Activated CD8-positive, alpha-beta T cell treated with anti-CD3 and anti-CD28 coated beads for 36 hours (primary cell): ENCODE results near the gene SMG6. TPM values are rescaled to one million over a fixed set of nuclear protein-coding genes. Genes with fewer than 3 reads are reported as not detected.

Experiments
- ATAC-seq: fragments of 200-7000 bp; cut with Tn5 transposase; one replicate; pipeline ENCODE4 v1.10.0; 2021; ENCODE audit warnings: mild to moderate bottlenecking, moderate library complexity
- CTCF ChIA-PET: fragments of 350-600 bp; sonication (Branson Sonifier 250); formaldehyde crosslinking; loops from one replicate; lab custom pipeline; 2021; ENCODE audit warnings: antibody characterized with exemption; lab: Charles Lee
- POLR2A ChIA-PET: fragments of 350-600 bp; sonication (Branson Sonifier 250); formaldehyde crosslinking; loops from one replicate; lab custom pipeline; 2021; ENCODE audit warnings: antibody characterized with exemption; lab: Charles Lee
- DNase-seq: peaks from one replicate; pipeline ENCODE4 v3.0.0-alpha.2; 2020
- H3K27ac Mint-ChIP-seq: one replicate; pipeline ENCODE4 v1.8.0; 2021; ENCODE audit warnings: mild to moderate bottlenecking, mixed read lengths
- H3K27me3 Mint-ChIP-seq: one replicate; pipeline ENCODE4 v1.8.0; 2021; ENCODE audit warnings: mixed read lengths
- H3K36me3 Mint-ChIP-seq: one replicate; pipeline ENCODE4 v1.8.0; 2021; ENCODE audit warnings: low read depth, mixed read lengths
- H3K4me1 Mint-ChIP-seq: one replicate; pipeline ENCODE4 v1.8.0; 2021; ENCODE audit warnings: low read depth, mixed read lengths
- H3K4me3 Mint-ChIP-seq: one replicate; pipeline ENCODE4 v1.8.0; 2021; ENCODE audit warnings: mild to moderate bottlenecking, moderate library complexity, mixed read lengths
- H3K9me3 Mint-ChIP-seq: one replicate; pipeline ENCODE4 v1.8.0; 2021; ENCODE audit warnings: mixed read lengths
- CTCF ChIP-seq: fragments of 200-600 bp; IDR thresholded peaks from one replicate; pipeline ENCODE4 v1.8.0; 2022; ENCODE audit warnings: antibody characterized with exemption, mild to moderate bottlenecking
- intact Hi-C: fragments of 100-400 bp; cut with micrococcal nuclease; formaldehyde crosslinking; loops from one replicate; pipeline ENCODE4 v1.10.0; 2022
- total RNA-seq, 2 experiments: library from RNA; stranded (reverse); gene quantifications; one replicate each; pipeline ENCODE4 v1.2.3, GENCODE V29; 2021

Gene SMG6
- total RNA-seq, 2 experiments from 2014 or later, result 39.6 to 40.4 TPM

- POLR2A ChIA-PET, result interaction anchor here (1.1 kb wide), 1 partner anchor 13 kb away, joined by 5 read pairs; no protein-coding TSS in a partner anchor
- peaks cover 30% of the 10 kb centered on the region for H3K4me1 Mint-ChIP-seq
Observed at GRCh38 chr17:2074919-2075318, 228.7 kb downstream of the SMG6 start.

GRCh38 chr17:2071455-2072281, 231.9 kb downstream of the SMG6 start:
- ChIA-PET CTCF (interaction anchor here (1.0 to 10.3 kb wide), 4 partner anchors 15 to 173 kb away, joined by 3 to 121 read pairs (median 12); partner anchors contain the start of gene HIC1), POLR2A (interaction anchor here (1.2 to 5.4 kb wide), 5 partner anchors 9 to 49 kb away, joined by 3 to 46 read pairs (median 5); partner anchors contain the start of gene HIC1)
- no peak for TF ChIP-seq CTCF
- intact Hi-C loops, result loop anchor here (2.0 kb wide), 1 partner anchor 15 kb away; no protein-coding TSS in a partner anchor
- DNase-seq (no peak), ATAC-seq (no peak)
- Mint-ChIP-seq H3K27ac (no peak overlapping the region), H3K9me3 (no peaks in the 10 kb centered on the region), H3K4me1 (peaks cover 57% of the 10 kb centered on the region), H3K27me3 (no peaks in the 10 kb centered on the region), H3K36me3 (peaks cover 62% of the 10 kb centered on the region), H3K4me3 (no peak overlapping the region)

More at GRCh38 chr17:2074919-2075318, 228.7 kb downstream of the SMG6 start:
- Mint-ChIP-seq H3K27ac (no peak overlapping the region), H3K36me3 (peaks cover 56% of the 10 kb centered on the region), H3K27me3 (no peaks in the 10 kb centered on the region), H3K4me3 (no peak overlapping the region), H3K9me3 (no peaks in the 10 kb centered on the region)
- intact Hi-C loops, result no loop called here
- ATAC-seq (no peak), DNase-seq (no peak)
- no peak for TF ChIP-seq CTCF
- CTCF ChIA-PET, result interaction anchor here (1.1 to 3.0 kb wide), 4 partner anchors 9 to 169 kb away, joined by 3 to 12 read pairs (median 4); no protein-coding TSS in a partner anchor

GRCh38 chr17:2071024-2071385, 232.6 kb downstream of the SMG6 start:
- POLR2A ChIA-PET, result interaction anchor here (1.2 to 5.4 kb wide), 3 partner anchors 11 to 17 kb away, joined by 4 to 46 read pairs (median 14); partner anchors contain the start of gene HIC1
- CTCF ChIA-PET, result interaction anchor here (0.7 to 10.3 kb wide), 6 partner anchors 11 to 217 kb away, joined by 3 to 121 read pairs (median 11); partner anchors contain the start of gene HIC1
- ATAC-seq (no peak), DNase-seq (no peak)
- no peaks in the 10 kb centered on the region for H3K9me3 Mint-ChIP-seq
- no peaks in the 10 kb centered on the region for H3K27me3 Mint-ChIP-seq
- no peak for TF ChIP-seq CTCF
- intact Hi-C loops, result loop anchor here (2.0 kb wide), 1 partner anchor 16 kb away; no protein-coding TSS in a partner anchor
- peak overlapping the region; percentile 21 for H3K4me3 Mint-ChIP-seq
- H3K4me1 Mint-ChIP-seq, result peaks cover 53% of the 10 kb centered on the region
- H3K27ac Mint-ChIP-seq, result peak overlapping the region; percentile 76
- H3K36me3 Mint-ChIP-seq, result peaks cover 63% of the 10 kb centered on the region

- POLR2A ChIA-PET, result interaction anchor here (0.6 to 5.4 kb wide), 4 partner anchors 11 to 114 kb away, joined by 3 to 46 read pairs (median 9); partner anchors contain the start of gene HIC1
- no peak for TF ChIP-seq CTCF
- Mint-ChIP-seq H3K27ac (peak overlapping the region; percentile 80), H3K27me3 (no peaks in the 10 kb centered on the region), H3K36me3 (peaks cover 68% of the 10 kb centered on the region), H3K4me3 (peak overlapping the region; percentile 21), H3K9me3 (no peaks in the 10 kb centered on the region), H3K4me1 (peaks cover 48% of the 10 kb centered on the region)
- ATAC-seq (peak; percentile 85), DNase-seq (peak; percentile 93)
- CTCF ChIA-PET, result interaction anchor here (0.7 to 10.3 kb wide), 7 partner anchors 12 to 282 kb away, joined by 3 to 121 read pairs (median 10); partner anchors contain the start of gene HIC1
- intact Hi-C loops, result loop anchor here (2.0 kb wide), 1 partner anchor 16 kb away; no protein-coding TSS in a partner anchor
Observed at GRCh38 chr17:2070241-2071023, 233.2 kb downstream of the SMG6 start.
